Neural crest cell (in vitro differentiated cells): Measurements from ENCODE around the gene ADSS1. TPM values are rescaled to one million over a fixed set of nuclear protein-coding genes. Genes with fewer than 3 reads are reported as not detected.

Experiments
- DNase-seq: peaks from one replicate; pipeline ENCODE4 v3.0.0; 2021; ENCODE audit warnings: low read depth, mixed read lengths, low spot score
- H3K27ac Mint-ChIP-seq: one replicate; pipeline ENCODE4 v1.8.0; 2021; ENCODE audit warnings: mild to moderate bottlenecking, mixed read lengths; ENCODE audit not compliant: unreplicated experiment
- H3K27me3 Mint-ChIP-seq: 2 replicates; pipeline ENCODE4 v1.8.0; 2021; ENCODE audit warnings: low read depth, mild to moderate bottlenecking, mixed read lengths
- H3K36me3 Mint-ChIP-seq: 2 replicates; pipeline ENCODE4 v1.8.0; 2021; ENCODE audit warnings: low read depth, mild to moderate bottlenecking, mixed read lengths
- H3K4me1 Mint-ChIP-seq: 2 replicates; pipeline ENCODE4 v1.8.0; 2021; ENCODE audit warnings: mixed read lengths
- H3K4me3 Mint-ChIP-seq: one replicate; pipeline ENCODE4 v1.8.0; 2021; ENCODE audit warnings: mild to moderate bottlenecking, mixed read lengths
- H3K9me3 Mint-ChIP-seq: 2 replicates; pipeline ENCODE4 v1.8.0; 2021; ENCODE audit warnings: mixed read lengths
- CTCF ChIP-seq: fragments of 200-600 bp; sonication (generic); conservative IDR thresholded peaks from 2 replicates; pipeline ENCODE4 v1.5.0; 2021; ENCODE audit warnings: antibody characterized with exemption, mild to moderate bottlenecking
- total RNA-seq: library from RNA; stranded (reverse); gene quantifications from 2 replicates; pipeline ENCODE4 v1.2.1, GENCODE V29; 2021

ADSS1 gene
- total RNA-seq, 1 donor from 2014 or later = 5.0 TPM

- DNase-seq = no peak
- Mint-ChIP-seq H3K4me3 (peak overlapping the region; percentile 51), H3K27ac (peak overlapping the region; percentile 19), H3K9me3 (no peaks in the 10 kb centered on the region), H3K4me1 (peaks cover 21% of the 10 kb centered on the region), H3K36me3 (no peaks in the 10 kb centered on the region), H3K27me3 (no peaks in the 10 kb centered on the region)
- TF ChIP-seq CTCF = no peak
Observed at GRCh38 chr14:104789752-104790743, 66.0 kb downstream of the ADSS1 start.

- no peaks in the 10 kb centered on the region for H3K36me3 Mint-ChIP-seq
- no peak for DNase-seq
- H3K4me3 Mint-ChIP-seq = peak overlapping the region; percentile 77
- TF ChIP-seq CTCF = no peak
- H3K4me1 Mint-ChIP-seq = peaks cover 26% of the 10 kb centered on the region
- no peaks in the 10 kb centered on the region for H3K9me3 Mint-ChIP-seq
- H3K27ac Mint-ChIP-seq = no peak overlapping the region
- peaks cover 5% of the 10 kb centered on the region for H3K27me3 Mint-ChIP-seq
Observed at GRCh38 chr14:104791425-104791824, 67.4 kb downstream of the ADSS1 start.

- no peak for DNase-seq
- no peaks in the 10 kb centered on the region for H3K36me3 Mint-ChIP-seq
- peaks cover 13% of the 10 kb centered on the region for H3K27me3 Mint-ChIP-seq
- H3K4me1 Mint-ChIP-seq = peaks cover 28% of the 10 kb centered on the region
- no peak for TF ChIP-seq CTCF
- H3K27ac Mint-ChIP-seq = no peak overlapping the region
- no peaks in the 10 kb centered on the region for H3K9me3 Mint-ChIP-seq
- H3K4me3 Mint-ChIP-seq = peak overlapping the region; percentile 90
Observed at GRCh38 chr14:104792101-104792884, 68.3 kb downstream of the ADSS1 start.

GRCh38 chr14:104792945-104793702, 69.1 kb downstream of the ADSS1 start:
- Mint-ChIP-seq H3K27me3 (peaks cover 20% of the 10 kb centered on the region), H3K4me3 (peak overlapping the region; percentile 90), H3K36me3 (no peaks in the 10 kb centered on the region), H3K9me3 (no peaks in the 10 kb centered on the region), H3K4me1 (peaks cover 28% of the 10 kb centered on the region), H3K27ac (no peak overlapping the region)
- DNase-seq = no peak
- no peak for TF ChIP-seq CTCF

GRCh38 chr14:104793703-104793959, 69.6 kb downstream of the ADSS1 start:
- Mint-ChIP-seq H3K4me1 (peaks cover 28% of the 10 kb centered on the region), H3K27me3 (peaks cover 25% of the 10 kb centered on the region), H3K27ac (no peak overlapping the region), H3K36me3 (no peaks in the 10 kb centered on the region), H3K4me3 (peak overlapping the region; percentile 90), H3K9me3 (no peaks in the 10 kb centered on the region)
- TF ChIP-seq CTCF = no peak
- DNase-seq = no peak
